ENCODE measurements around the gene SLCO4A1.

Gene SLCO4A1

DNA sequence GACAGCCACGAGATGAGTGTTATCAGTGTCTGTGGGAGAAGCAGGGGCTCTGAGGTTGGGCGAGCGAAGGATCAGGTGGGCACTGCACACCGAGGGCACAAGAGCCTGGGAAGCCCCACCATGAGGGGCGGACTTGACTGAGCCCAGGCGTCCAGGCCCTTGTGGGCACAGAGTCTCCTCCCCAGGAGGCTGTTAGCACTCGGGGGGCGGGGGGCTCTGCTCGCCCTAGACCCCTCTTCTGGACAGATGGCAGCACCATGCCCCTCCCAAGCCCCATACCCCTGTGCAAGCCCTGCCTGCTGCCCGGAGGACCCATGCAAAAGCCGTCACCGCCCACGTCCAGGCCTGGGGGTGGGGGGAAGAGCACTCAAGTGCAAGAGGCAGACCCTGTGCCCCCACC, 21.7 kb upstream of the SLCO4A1 start:
- H3K4me1 ChIP-seq (ENCODE audit: control insufficient read depth, low read length), result peaks cover 63% of the 10 kb centered on the region
- TF ChIP-seq EZH2phosphoT487 (IDR thresholded peaks at IDR 0.05; ENCODE audit: borderline replicate concordance, low read length), result no peak
- TF ChIP-seq, protein P1, sequence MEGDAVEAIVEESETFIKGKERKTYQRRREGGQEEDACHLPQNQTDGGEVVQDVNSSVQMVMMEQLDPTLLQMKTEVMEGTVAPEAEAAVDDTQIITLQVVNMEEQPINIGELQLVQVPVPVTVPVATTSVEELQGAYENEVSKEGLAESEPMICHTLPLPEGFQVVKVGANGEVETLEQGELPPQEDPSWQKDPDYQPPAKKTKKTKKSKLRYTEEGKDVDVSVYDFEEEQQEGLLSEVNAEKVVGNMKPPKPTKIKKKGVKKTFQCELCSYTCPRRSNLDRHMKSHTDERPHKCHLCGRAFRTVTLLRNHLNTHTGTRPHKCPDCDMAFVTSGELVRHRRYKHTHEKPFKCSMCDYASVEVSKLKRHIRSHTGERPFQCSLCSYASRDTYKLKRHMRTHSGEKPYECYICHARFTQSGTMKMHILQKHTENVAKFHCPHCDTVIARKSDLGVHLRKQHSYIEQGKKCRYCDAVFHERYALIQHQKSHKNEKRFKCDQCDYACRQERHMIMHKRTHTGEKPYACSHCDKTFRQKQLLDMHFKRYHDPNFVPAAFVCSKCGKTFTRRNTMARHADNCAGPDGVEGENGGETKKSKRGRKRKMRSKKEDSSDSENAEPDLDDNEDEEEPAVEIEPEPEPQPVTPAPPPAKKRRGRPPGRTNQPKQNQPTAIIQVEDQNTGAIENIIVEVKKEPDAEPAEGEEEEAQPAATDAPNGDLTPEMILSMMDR (IDR thresholded peaks at IDR 0.05; ENCODE audit: low read depth, low read length, poor library complexity, severe bottlenecking), result no peak
- H3K9me3 ChIP-seq (ENCODE audit: control insufficient read depth, insufficient read depth, low read length), result no peaks in the 10 kb centered on the region
- no peaks in the 10 kb centered on the region for H3K36me3 ChIP-seq (ENCODE audit: control insufficient read depth, low read length)
- H3K4me2 ChIP-seq (ENCODE audit: low read length), result no peak overlapping the region
- no peaks in the 10 kb centered on the region for H3K9me2 ChIP-seq (replicated peaks; ENCODE audit: control insufficient read depth, low read length)
- H3K79me2 ChIP-seq (ENCODE audit: control insufficient read depth, low read length), result no peaks in the 10 kb centered on the region; the same call in 1 of the 2 replicates
- H3K27ac ChIP-seq (ENCODE audit: low read depth, low read length), result no peak overlapping the region
- H4K20me1 ChIP-seq (ENCODE audit: control insufficient read depth, insufficient read depth, low read depth, low read length), result no peaks in the 10 kb centered on the region
- H3F3A ChIP-seq (ENCODE audit: control insufficient read depth, insufficient read depth), result peaks cover 8% of the 10 kb centered on the region
- H3K27me3 ChIP-seq (ENCODE audit: control insufficient read depth, low read length), result no peaks in the 10 kb centered on the region
- no peak overlapping the region for H3K4me3 ChIP-seq (ENCODE audit: low read length)

DNA sequence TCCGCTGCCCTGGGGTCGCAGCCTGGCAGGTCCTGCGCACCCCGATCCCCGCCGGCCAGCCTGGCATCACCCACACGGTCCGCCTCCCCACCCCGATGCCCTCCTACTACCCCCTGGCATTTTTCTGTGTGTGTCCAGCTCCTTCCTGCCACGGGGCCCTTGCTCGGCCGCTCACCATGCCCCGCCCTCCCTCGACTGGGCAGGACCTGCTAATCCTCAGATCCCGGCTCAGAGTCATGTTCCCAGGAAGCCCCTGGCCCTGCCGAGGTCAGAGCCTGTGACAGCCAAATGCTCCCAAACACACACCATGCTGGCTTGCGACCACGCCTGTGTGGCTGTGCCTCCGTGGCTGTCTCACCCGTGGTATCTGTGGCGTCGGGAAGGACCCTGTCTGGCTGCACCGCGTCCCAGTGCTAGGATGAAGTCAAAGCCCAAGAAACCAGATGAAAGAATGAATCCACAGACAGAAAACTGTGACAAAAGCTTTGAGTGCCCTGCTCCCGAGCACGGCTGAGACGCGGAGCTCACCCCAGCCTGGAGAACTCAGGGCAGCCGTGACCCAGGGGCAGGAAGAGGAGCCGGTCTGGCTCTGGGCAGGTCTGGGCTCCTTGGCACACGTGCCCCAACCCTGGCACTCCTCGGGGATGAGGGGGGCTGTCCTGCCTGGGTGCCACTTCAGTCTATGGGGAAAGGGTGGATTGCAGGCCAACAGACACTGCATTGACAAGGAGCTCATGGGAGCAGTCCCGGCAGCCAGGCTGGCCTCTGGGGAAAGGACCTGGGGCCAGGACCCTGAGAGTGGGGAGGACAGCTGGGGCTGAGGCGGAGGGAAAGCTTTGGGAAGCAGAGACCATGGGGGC, 20.8 kb upstream of the SLCO4A1 start:
- Histone ChIP-seq H3K27me3 (ENCODE audit: control insufficient read depth, low read length) (no peaks in the 10 kb centered on the region), H3K4me1 (ENCODE audit: control insufficient read depth, low read length) (peaks cover 59% of the 10 kb centered on the region), H3F3A (ENCODE audit: control insufficient read depth, insufficient read depth) (peaks cover 8% of the 10 kb centered on the region), H3K4me3 (ENCODE audit: low read length) (no peak overlapping the region), H3K36me3 (ENCODE audit: control insufficient read depth, low read length) (no peaks in the 10 kb centered on the region), H3K4me2 (ENCODE audit: low read length) (no peak overlapping the region), H3K79me2 (ENCODE audit: control insufficient read depth, low read length) (no peaks in the 10 kb centered on the region; the same call in 1 of the 2 replicates), H4K20me1 (ENCODE audit: control insufficient read depth, insufficient read depth, low read depth, low read length) (no peaks in the 10 kb centered on the region), H3K9me2 (replicated peaks; ENCODE audit: control insufficient read depth, low read length) (no peaks in the 10 kb centered on the region), H3K9me3 (ENCODE audit: control insufficient read depth, insufficient read depth, low read length) (no peaks in the 10 kb centered on the region), H3K27ac (ENCODE audit: low read depth, low read length) (no peak overlapping the region)
- TF ChIP-seq EZH2phosphoT487 (IDR thresholded peaks at IDR 0.05; ENCODE audit: borderline replicate concordance, low read length), result no peak
- TF ChIP-seq, protein P1 (IDR thresholded peaks at IDR 0.05; ENCODE audit: low read depth, low read length, poor library complexity, severe bottlenecking), result no peak

DNA sequence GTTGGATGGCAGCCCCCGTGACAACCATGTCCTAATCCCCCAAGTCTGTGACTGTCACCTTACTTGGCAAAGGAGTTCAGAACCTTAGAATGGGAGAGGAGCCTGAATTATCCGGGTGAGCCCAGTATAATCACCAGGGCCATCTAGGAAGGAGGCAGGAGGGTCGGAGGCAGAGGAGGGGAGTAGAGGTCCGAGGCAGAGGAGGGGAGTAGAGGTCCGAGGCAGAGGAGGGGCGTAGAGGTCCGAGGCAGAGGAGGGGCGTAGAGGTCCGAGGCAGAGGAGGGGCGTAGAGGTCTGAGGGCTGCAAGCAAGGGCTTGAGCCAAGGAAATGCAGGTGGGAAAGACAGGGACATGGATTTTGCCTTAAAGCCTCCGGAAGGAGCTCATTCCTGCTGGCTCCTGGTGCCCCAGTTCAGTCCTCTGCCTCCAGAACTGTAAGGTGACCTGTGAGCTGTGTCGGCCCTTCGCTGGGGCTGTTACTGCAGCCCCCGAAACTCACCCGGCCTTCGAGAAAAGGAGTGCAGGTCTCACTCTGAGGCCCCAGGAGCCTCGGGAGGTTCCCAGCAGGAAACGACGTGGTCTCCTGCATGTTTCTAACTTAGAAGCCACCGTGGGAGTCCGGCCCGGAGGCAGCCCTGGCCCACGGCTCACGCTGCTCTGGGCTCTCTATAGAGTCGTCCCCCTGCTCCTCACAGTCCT, 20.0 kb upstream of the SLCO4A1 start:
- H3K9me2 ChIP-seq (replicated peaks; ENCODE audit: control insufficient read depth, low read length), result no peaks in the 10 kb centered on the region
- H3F3A ChIP-seq (ENCODE audit: control insufficient read depth, insufficient read depth), result peaks cover 8% of the 10 kb centered on the region
- H3K27ac ChIP-seq (ENCODE audit: low read depth, low read length), result no peak overlapping the region
- H3K9me3 ChIP-seq (ENCODE audit: control insufficient read depth, insufficient read depth, low read length), result peaks cover 6% of the 10 kb centered on the region; the same call in 1 of the 2 replicates
- TF ChIP-seq EZH2phosphoT487 (IDR thresholded peaks at IDR 0.05; ENCODE audit: borderline replicate concordance, low read length), result no peak
- TF ChIP-seq, protein P1 (IDR thresholded peaks at IDR 0.05; ENCODE audit: low read depth, low read length, poor library complexity, severe bottlenecking), result no peak
- H3K79me2 ChIP-seq (ENCODE audit: control insufficient read depth, low read length), result no peaks in the 10 kb centered on the region; the same call in 1 of the 2 replicates
- H3K36me3 ChIP-seq (ENCODE audit: control insufficient read depth, low read length), result peaks cover 1% of the 10 kb centered on the region; the same call in 1 of the 2 replicates
- peaks cover 59% of the 10 kb centered on the region for H3K4me1 ChIP-seq (ENCODE audit: control insufficient read depth, low read length)
- no peak overlapping the region for H3K4me3 ChIP-seq (ENCODE audit: low read length)
- H3K4me2 ChIP-seq (ENCODE audit: low read length), result no peak overlapping the region
- no peaks in the 10 kb centered on the region for H3K27me3 ChIP-seq (ENCODE audit: control insufficient read depth, low read length)
- no peaks in the 10 kb centered on the region for H4K20me1 ChIP-seq (ENCODE audit: control insufficient read depth, insufficient read depth, low read depth, low read length)

All from DOHH2 (cell line).